HepG2 (cell line): ENCODE measurements around the gene PCAT7.

ENCODE experiments used
- AKAP8 ChIP-seq: sonication (generic); formaldehyde crosslinking; IDR thresholded peaks from 2 replicates; pipeline ENCODE4 v1.5.1; 2020; ENCODE audit warnings: mild to moderate bottlenecking, missing genetic modification reagents
- HOXA7 ChIP-seq: sonication (generic); formaldehyde crosslinking; IDR thresholded peaks from 2 replicates; pipeline ENCODE4 v1.8.1; 2022; ENCODE audit warnings: mild to moderate bottlenecking, missing genetic modification reagents, moderate library complexity
- MIXL1 ChIP-seq: IDR thresholded peaks from 2 replicates; pipeline ENCODE4 v1.6.1; 2016
- POLR2A ChIP-seq, 2 experiments: IDR thresholded peaks; 2 replicates each; pipeline ENCODE4 v1.6.1; 2011; ENCODE audit warnings: low read depth in 2 of 2, low read length in 2 of 2, mild to moderate bottlenecking in 1 of 2, moderate library complexity in 1 of 2; ENCODE audit not compliant: insufficient read depth in 1 of 2
- SMAD3 ChIP-seq: sonication (generic); formaldehyde crosslinking; IDR thresholded peaks from 2 replicates; pipeline ENCODE4 v1.4.0; 2020; ENCODE audit warnings: missing genetic modification reagents
- SMC3 ChIP-seq: IDR thresholded peaks from 2 replicates; pipeline ENCODE4 v1.6.1; 2011; ENCODE audit warnings: low read length, improper control_type of control experiment
- ZFX ChIP-seq: sonication (generic); formaldehyde crosslinking; IDR thresholded peaks from 2 replicates; pipeline ENCODE4 v1.4.0; 2020; ENCODE audit warnings: mild to moderate bottlenecking, low read depth, missing genetic modification reagents, moderate library complexity
- ZNF143 ChIP-seq: sonication (generic); formaldehyde crosslinking; IDR thresholded peaks from 2 replicates; pipeline ENCODE4 v1.4.0; 2020; ENCODE audit warnings: missing genetic modification reagents
- ZNF24 ChIP-seq: fragments of 450-650 bp; IDR thresholded peaks from 2 replicates; pipeline ENCODE4 v1.6.1; 2017; ENCODE audit warnings: antibody characterized with exemption, mild to moderate bottlenecking
- ZNF577 ChIP-seq: sonication (generic); formaldehyde crosslinking; IDR thresholded peaks from 2 replicates; pipeline ENCODE4 v1.4.0; 2020; ENCODE audit warnings: mild to moderate bottlenecking, low read depth, missing genetic modification reagents, borderline replicate concordance
- TF ChIP-seq, protein P1 (sequence below): sonication (generic); formaldehyde crosslinking; IDR thresholded peaks from 2 replicates; pipeline ENCODE4 v1.4.0; 2020; ENCODE audit warnings: missing genetic modification reagents
- TF ChIP-seq, protein P2 (sequence below): sonication (generic); formaldehyde crosslinking; IDR thresholded peaks from 2 replicates; pipeline ENCODE4 v1.5.0; 2020; ENCODE audit warnings: mild to moderate bottlenecking, missing genetic modification reagents, moderate library complexity
- TF ChIP-seq, protein P3 (sequence below): sonication (generic); formaldehyde crosslinking; IDR thresholded peaks from 2 replicates; pipeline ENCODE4 v1.4.0; 2020; ENCODE audit warnings: mild to moderate bottlenecking, missing genetic modification reagents

DNA sequence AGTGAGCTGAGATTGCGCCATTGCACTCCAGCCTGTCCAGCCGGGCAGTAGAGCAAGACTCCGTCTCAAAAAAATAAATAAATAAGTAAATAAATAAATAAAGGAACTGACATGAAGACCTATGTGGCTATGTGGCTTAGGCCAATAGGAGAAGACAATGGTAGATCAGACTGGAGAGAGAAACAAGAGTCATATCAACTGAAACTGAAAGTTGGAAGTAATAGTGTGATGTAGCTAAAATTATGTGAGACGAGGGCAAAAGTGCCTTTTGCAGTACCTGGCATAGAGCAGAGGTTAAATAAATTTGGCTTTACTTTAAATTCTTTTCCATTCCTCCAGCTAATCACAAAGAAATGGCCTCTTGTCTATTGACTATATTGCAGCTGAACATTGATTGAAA lies 31.4 kb downstream of the PCAT7 start:
- no peak for TF ChIP-seq SMAD3 (CRISPR knock-in tag)
- TF ChIP-seq, protein P1, sequence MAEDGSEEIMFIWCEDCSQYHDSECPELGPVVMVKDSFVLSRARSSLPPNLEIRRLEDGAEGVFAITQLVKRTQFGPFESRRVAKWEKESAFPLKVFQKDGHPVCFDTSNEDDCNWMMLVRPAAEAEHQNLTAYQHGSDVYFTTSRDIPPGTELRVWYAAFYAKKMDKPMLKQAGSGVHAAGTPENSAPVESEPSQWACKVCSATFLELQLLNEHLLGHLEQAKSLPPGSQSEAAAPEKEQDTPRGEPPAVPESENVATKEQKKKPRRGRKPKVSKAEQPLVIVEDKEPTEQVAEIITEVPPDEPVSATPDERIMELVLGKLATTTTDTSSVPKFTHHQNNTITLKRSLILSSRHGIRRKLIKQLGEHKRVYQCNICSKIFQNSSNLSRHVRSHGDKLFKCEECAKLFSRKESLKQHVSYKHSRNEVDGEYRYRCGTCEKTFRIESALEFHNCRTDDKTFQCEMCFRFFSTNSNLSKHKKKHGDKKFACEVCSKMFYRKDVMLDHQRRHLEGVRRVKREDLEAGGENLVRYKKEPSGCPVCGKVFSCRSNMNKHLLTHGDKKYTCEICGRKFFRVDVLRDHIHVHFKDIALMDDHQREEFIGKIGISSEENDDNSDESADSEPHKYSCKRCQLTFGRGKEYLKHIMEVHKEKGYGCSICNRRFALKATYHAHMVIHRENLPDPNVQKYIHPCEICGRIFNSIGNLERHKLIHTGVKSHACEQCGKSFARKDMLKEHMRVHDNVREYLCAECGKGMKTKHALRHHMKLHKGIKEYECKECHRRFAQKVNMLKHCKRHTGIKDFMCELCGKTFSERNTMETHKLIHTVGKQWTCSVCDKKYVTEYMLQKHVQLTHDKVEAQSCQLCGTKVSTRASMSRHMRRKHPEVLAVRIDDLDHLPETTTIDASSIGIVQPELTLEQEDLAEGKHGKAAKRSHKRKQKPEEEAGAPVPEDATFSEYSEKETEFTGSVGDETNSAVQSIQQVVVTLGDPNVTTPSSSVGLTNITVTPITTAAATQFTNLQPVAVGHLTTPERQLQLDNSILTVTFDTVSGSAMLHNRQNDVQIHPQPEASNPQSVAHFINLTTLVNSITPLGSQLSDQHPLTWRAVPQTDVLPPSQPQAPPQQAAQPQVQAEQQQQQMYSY (CRISPR knock-in tag) = no peak
- TF ChIP-seq AKAP8 (CRISPR knock-in tag) = no peak
- TF ChIP-seq ZNF577 (CRISPR knock-in tag) = no peak
- TF ChIP-seq, protein P2, sequence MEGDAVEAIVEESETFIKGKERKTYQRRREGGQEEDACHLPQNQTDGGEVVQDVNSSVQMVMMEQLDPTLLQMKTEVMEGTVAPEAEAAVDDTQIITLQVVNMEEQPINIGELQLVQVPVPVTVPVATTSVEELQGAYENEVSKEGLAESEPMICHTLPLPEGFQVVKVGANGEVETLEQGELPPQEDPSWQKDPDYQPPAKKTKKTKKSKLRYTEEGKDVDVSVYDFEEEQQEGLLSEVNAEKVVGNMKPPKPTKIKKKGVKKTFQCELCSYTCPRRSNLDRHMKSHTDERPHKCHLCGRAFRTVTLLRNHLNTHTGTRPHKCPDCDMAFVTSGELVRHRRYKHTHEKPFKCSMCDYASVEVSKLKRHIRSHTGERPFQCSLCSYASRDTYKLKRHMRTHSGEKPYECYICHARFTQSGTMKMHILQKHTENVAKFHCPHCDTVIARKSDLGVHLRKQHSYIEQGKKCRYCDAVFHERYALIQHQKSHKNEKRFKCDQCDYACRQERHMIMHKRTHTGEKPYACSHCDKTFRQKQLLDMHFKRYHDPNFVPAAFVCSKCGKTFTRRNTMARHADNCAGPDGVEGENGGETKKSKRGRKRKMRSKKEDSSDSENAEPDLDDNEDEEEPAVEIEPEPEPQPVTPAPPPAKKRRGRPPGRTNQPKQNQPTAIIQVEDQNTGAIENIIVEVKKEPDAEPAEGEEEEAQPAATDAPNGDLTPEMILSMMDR = no peak
- TF ChIP-seq, protein P3, sequence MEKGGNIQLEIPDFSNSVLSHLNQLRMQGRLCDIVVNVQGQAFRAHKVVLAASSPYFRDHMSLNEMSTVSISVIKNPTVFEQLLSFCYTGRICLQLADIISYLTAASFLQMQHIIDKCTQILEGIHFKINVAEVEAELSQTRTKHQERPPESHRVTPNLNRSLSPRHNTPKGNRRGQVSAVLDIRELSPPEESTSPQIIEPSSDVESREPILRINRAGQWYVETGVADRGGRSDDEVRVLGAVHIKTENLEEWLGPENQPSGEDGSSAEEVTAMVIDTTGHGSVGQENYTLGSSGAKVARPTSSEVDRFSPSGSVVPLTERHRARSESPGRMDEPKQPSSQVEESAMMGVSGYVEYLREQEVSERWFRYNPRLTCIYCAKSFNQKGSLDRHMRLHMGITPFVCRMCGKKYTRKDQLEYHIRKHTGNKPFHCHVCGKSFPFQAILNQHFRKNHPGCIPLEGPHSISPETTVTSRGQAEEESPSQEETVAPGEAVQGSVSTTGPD (CRISPR knock-in tag) = no peak
- TF ChIP-seq ZFX (CRISPR knock-in tag) = no peak
- no peak for TF ChIP-seq POLR2A (IDR thresholded peaks at IDR 0.05; ENCODE audit: insufficient read depth in 1 of 2, low read depth in 2 of 2, low read length in 2 of 2)
- TF ChIP-seq ZNF24 = no peak
- no peak for TF ChIP-seq HOXA7 (CRISPR knock-in tag)
- no peak for TF ChIP-seq SMC3
- no peak for TF ChIP-seq MIXL1
- no peak for TF ChIP-seq ZNF143
